Hematopoietic multipotent progenitor cell treated with erythropoietin and hydrocortisone succinate and interleukin-3 and kit ligand, for 8 days (in vitro differentiated cells): Measurements from ENCODE around the gene EVI5L.
"Not testable (repeated sequence)": the region's sequence is repeated elsewhere in the genome, so short reads cannot be mapped to it uniquely, and the experiment has no call there.

Source experiments
- DNase-seq: peaks from one replicate; pipeline ENCODE4 v3.0.0-alpha.2; 2015

Gene EVI5L

GRCh38 chr19:7848779-7849457, 18.9 kb downstream of the EVI5L start:
- no peak for DNase-seq

GRCh38 chr19:7849631-7849999, 19.6 kb downstream of the EVI5L start:
- DNase-seq = no peak

GRCh38 chr19:7850000-7850813, 20.2 kb downstream of the EVI5L start:
- DNase-seq = no peak

GRCh38 chr19:7850945-7851622, 21.1 kb downstream of the EVI5L start:
- DNase-seq = no peak

- no peak for DNase-seq
These were observed 21.8 kb downstream of the EVI5L start for GRCh38 chr19:7851623-7852500.

- peak; percentile 60 for DNase-seq
These were observed 23.1 kb downstream of the EVI5L start for GRCh38 chr19:7852851-7853769.

GRCh38 chr19:7853770-7854128, 23.7 kb downstream of the EVI5L start:
- no peak for DNase-seq

- DNase-seq = no peak
These were observed 25.5 kb downstream of the EVI5L start for GRCh38 chr19:7855426-7856108.

GRCh38 chr19:7856109-7856591, 26.1 kb downstream of the EVI5L start:
- no peak for DNase-seq

GRCh38 chr19:7856679-7857663, 27.0 kb downstream of the EVI5L start:
- no peak for DNase-seq

GRCh38 chr19:7857727-7858108, 27.7 kb downstream of the EVI5L start:
- DNase-seq = no peak

- no peak for DNase-seq
These were observed 28.2 kb downstream of the EVI5L start for GRCh38 chr19:7858109-7858770.

- not testable (repeated sequence) for DNase-seq
These were observed 29.1 kb downstream of the EVI5L start for GRCh38 chr19:7859087-7859486.

- DNase-seq = no peak
These were observed 30.1 kb downstream of the EVI5L start for GRCh38 chr19:7859831-7860713.

GRCh38 chr19:7860714-7861618, 30.9 kb downstream of the EVI5L start:
- DNase-seq = no peak

GRCh38 chr19:7861619-7862412, 31.8 kb downstream of the EVI5L start:
- no peak for DNase-seq
